ENCODE data around the gene CGRRF1. TPM values are rescaled to one million over a fixed set of nuclear protein-coding genes. Genes with fewer than 3 reads are reported as not detected.

Gene CGRRF1
- total RNA-seq, 5 donors from 2014 or later (not counting 1 experiment from before 2014, with no cell fraction given): 14.2 to 28.0 (median 14.9) TPM

DNA sequence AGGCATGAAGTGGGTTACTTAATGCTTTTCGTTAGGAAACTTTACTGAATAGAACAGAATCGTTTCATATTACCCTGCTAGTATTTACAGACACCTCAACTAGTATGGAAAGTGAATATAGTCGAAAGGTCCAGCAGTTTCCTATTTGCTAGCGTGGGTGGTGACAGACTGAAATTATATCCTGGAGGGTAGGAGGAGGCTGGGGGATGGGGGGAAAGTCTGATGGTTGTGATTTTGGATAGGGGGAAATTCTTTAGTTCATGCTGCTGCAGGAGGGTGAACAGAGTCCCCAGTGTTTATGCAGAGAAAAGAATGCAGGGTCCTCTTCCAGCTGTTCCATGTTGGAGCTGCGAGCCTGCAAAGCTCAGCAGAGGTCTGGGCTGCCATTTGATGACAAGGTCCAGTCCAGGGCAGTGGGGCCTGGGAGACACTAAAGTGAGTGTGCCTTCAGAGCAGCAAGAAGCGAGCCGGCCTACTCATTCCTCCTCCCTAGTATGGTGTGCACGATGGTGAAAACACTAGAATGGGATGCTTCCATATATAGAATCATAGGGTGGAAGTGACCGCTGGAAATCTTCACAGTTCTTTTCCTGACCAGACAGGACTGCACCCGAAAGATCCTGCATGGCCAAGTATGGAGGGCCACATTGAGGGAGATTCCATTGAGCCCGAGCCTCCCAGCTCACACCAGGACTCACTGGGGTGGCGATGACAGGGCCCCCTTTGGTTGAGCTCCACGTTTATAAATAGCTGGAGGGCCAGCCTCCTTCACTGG, 59.3 kb downstream of the CGRRF1 start:
- Histone ChIP-seq H3K27me3 (replicated peaks in 1 of 2; ENCODE audit: control insufficient read depth in 2 of 2, extremely low read depth in 1 of 2, insufficient read depth in 2 of 2, low read length in 1 of 2) (peaks cover 3 to 32% of the 10 kb centered on the region in 2 experiments), H3K4me1 (ENCODE audit: control insufficient read depth in 1 of 2, extremely low read depth in 1 of 2, insufficient read depth in 2 of 2, low read length in 2 of 2) (peaks cover 6 to 33% of the 10 kb centered on the region in 2 experiments), H3K4me3 (ENCODE audit: control insufficient read depth in 1 of 2, extremely low read depth in 1 of 2, low read length in 1 of 2) (no peak overlapping the region), H3K27ac (ENCODE audit: low read length) (no peak overlapping the region), H3K36me3 (ENCODE audit: control insufficient read depth in 2 of 2, extremely low read depth in 1 of 2, insufficient read depth in 1 of 2, low read length in 1 of 2) (no peaks in the 10 kb centered on the region), H3K9me3 (peaks cover 4% of the 10 kb centered on the region)
- H3K27me3 Mint-ChIP-seq: peaks cover 6 to 7% of the 10 kb centered on the region in 2 donors
- H3K36me3 Mint-ChIP-seq: peaks cover 14% of the 10 kb centered on the region
- WGBS (ENCODE audit: insufficient coverage): 75% methylated on average over 3 of the region's 13 CpGs
- POLR2A ChIA-PET: interaction anchor here (0.6 kb wide), 4 partner anchors 13 to 834 kb away, joined by 5 to 11 read pairs (median 8); no protein-coding TSS in a partner anchor
- H3K4me3 Mint-ChIP-seq: peak overlapping the region; percentile 73 to 97 (median 80)
- ATAC-seq (replicated peaks in 1 of 4) (no peak), DNase-seq (no peak)
- CTCF ChIA-PET: interaction anchor here (0.6 to 5.7 kb wide), 8 partner anchors 74 to 1743 kb away, joined by 3 to 64 read pairs (median 4); no protein-coding TSS in a partner anchor
- peaks cover 0 to 16% (median 12%) of the 10 kb centered on the region in 3 donors for H3K9me3 Mint-ChIP-seq
- H3K27ac Mint-ChIP-seq: no peak overlapping the region
- H3K4me1 Mint-ChIP-seq: peaks cover 13 to 20% (median 14%) of the 10 kb centered on the region in 3 donors

DNA sequence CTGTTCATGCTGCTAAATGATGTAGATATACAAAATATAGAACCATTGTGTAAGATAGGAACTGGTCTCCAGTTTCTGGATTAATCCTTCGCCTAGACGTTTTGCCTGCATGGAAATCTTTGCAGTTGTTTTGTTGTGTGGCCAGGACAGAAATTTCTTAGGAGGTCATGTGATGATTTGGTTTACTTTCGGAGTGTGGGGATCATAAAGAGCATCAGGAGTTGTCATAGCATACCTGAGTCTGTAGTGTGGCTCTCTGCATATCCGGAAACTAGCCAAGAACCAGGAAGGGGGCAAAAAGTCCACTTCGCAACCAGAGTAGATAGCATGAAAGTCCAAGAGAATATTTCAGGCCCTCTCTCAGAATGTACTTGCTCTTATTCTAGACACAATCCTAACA, 60.3 kb downstream of the CGRRF1 start:
- WGBS (ENCODE audit: insufficient coverage): 80% methylated on average over 3 of the region's 5 CpGs
- peaks cover 4% of the 10 kb centered on the region for H3K9me3 ChIP-seq
- Mint-ChIP-seq H3K27me3 (peaks cover 6 to 10% of the 10 kb centered on the region in 2 donors), H3K4me1 (peaks cover 5 to 11% (median 6%) of the 10 kb centered on the region in 3 donors), H3K27ac (no peak overlapping the region), H3K9me3 (peaks cover 0 to 16% (median 12%) of the 10 kb centered on the region in 3 donors), H3K36me3 (peaks cover 14% of the 10 kb centered on the region), H3K4me3 (no peak overlapping the region)
- CTCF ChIA-PET: no interaction called here
- DNase-seq (no peak), ATAC-seq (replicated peaks in 1 of 4) (no peak)
- no peak overlapping the region for H3K27ac ChIP-seq (ENCODE audit: low read length)
- peaks cover 3 to 32% of the 10 kb centered on the region in 2 experiments for H3K27me3 ChIP-seq (replicated peaks in 1 of 2; ENCODE audit: control insufficient read depth in 2 of 2, extremely low read depth in 1 of 2, insufficient read depth in 2 of 2, low read length in 1 of 2)
- H3K4me1 ChIP-seq (ENCODE audit: control insufficient read depth in 1 of 2, extremely low read depth in 1 of 2, insufficient read depth in 2 of 2, low read length in 2 of 2): peaks cover 6 to 26% of the 10 kb centered on the region in 2 experiments
- POLR2A ChIA-PET: no interaction called here
- no peaks in the 10 kb centered on the region for H3K36me3 ChIP-seq (ENCODE audit: control insufficient read depth in 2 of 2, extremely low read depth in 1 of 2, insufficient read depth in 1 of 2, low read length in 1 of 2)
- H3K4me3 ChIP-seq (ENCODE audit: control insufficient read depth in 1 of 2, extremely low read depth in 1 of 2, low read length in 1 of 2): no peak overlapping the region

GRCh38 chr14:54570631-54571415, 61.1 kb downstream of the CGRRF1 start:
- Histone ChIP-seq H3K36me3 (ENCODE audit: control insufficient read depth in 2 of 2, extremely low read depth in 1 of 2, insufficient read depth in 1 of 2, low read length in 1 of 2) (no peaks in the 10 kb centered on the region), H3K27me3 (replicated peaks in 1 of 2; ENCODE audit: control insufficient read depth in 2 of 2, extremely low read depth in 1 of 2, insufficient read depth in 2 of 2, low read length in 1 of 2) (peaks cover 3 to 26% of the 10 kb centered on the region in 2 experiments), H3K4me1 (ENCODE audit: control insufficient read depth in 1 of 2, extremely low read depth in 1 of 2, insufficient read depth in 2 of 2, low read length in 2 of 2) (peaks cover 6 to 20% of the 10 kb centered on the region in 2 experiments), H3K4me3 (ENCODE audit: control insufficient read depth in 1 of 2, extremely low read depth in 1 of 2, low read length in 1 of 2) (no peak overlapping the region), H3K27ac (ENCODE audit: low read length) (no peak overlapping the region), H3K9me3 (peaks cover 4% of the 10 kb centered on the region)
- no CpG with 5 or more reads among the region's 5 CpGs for WGBS (ENCODE audit: insufficient coverage)
- no peak overlapping the region for H3K27ac Mint-ChIP-seq
- POLR2A ChIA-PET: no interaction called here
- H3K27me3 Mint-ChIP-seq: peaks cover 6 to 10% of the 10 kb centered on the region in 2 donors
- no peak for ATAC-seq (replicated peaks in 1 of 4)
- H3K9me3 Mint-ChIP-seq: peaks cover 0 to 16% (median 12%) of the 10 kb centered on the region in 3 donors
- no peak for DNase-seq
- H3K4me1 Mint-ChIP-seq: peaks cover 5 to 11% (median 6%) of the 10 kb centered on the region in 3 donors
- no peak overlapping the region for H3K4me3 Mint-ChIP-seq
- CTCF ChIA-PET: interaction anchor here in 1 of 2 donors (0.5 to 0.7 kb wide), 2 partner anchors 48 to 203 kb away, joined by 3 read pairs; no protein-coding TSS in a partner anchor
- H3K36me3 Mint-ChIP-seq: peaks cover 14% of the 10 kb centered on the region

DNA sequence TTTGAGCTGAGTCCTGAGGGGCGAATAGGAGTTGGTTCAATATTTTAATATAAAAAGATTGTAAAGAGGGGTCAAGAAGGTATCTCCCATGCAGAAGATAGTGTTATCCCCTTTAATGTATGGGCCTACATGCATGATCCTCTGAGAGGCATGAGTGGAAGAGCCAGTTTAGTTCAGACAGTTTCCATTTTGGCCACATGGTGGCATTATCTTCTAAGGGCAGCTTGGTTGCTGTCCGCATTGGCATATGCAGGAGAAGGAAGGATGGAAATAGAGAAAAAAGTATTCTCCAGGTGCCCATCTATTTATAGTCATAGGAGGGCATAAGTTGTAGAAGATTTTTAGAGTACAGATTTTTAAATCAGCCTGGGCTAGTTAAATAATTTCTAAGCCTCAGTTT, 62.6 kb downstream of the CGRRF1 start:
- 100% methylated on average over 1 of the region's 2 CpGs for WGBS (ENCODE audit: insufficient coverage)
- Histone ChIP-seq H3K27ac (ENCODE audit: low read length) (no peak overlapping the region), H3K27me3 (replicated peaks in 1 of 2; ENCODE audit: control insufficient read depth in 2 of 2, extremely low read depth in 1 of 2, insufficient read depth in 2 of 2, low read length in 1 of 2) (peaks cover 3 to 19% of the 10 kb centered on the region in 2 experiments), H3K4me3 (ENCODE audit: control insufficient read depth in 1 of 2, extremely low read depth in 1 of 2, low read length in 1 of 2) (no peak overlapping the region), H3K36me3 (ENCODE audit: control insufficient read depth in 2 of 2, extremely low read depth in 1 of 2, insufficient read depth in 1 of 2, low read length in 1 of 2) (no peaks in the 10 kb centered on the region), H3K4me1 (ENCODE audit: control insufficient read depth in 1 of 2, extremely low read depth in 1 of 2, insufficient read depth in 2 of 2, low read length in 2 of 2) (peaks cover 4 to 11% of the 10 kb centered on the region in 2 experiments), H3K9me3 (peaks cover 4% of the 10 kb centered on the region)
- Mint-ChIP-seq H3K4me3 (no peak overlapping the region), H3K4me1 (peaks cover 3 to 10% (median 5%) of the 10 kb centered on the region in 3 donors), H3K36me3 (peaks cover 14% of the 10 kb centered on the region), H3K27ac (no peak overlapping the region), H3K9me3 (peaks cover 0 to 16% (median 12%) of the 10 kb centered on the region in 3 donors), H3K27me3 (peaks cover 8 to 18% of the 10 kb centered on the region in 2 donors)
- DNase-seq: peak in 1 of 35 experiments; percentile 27
- ATAC-seq (replicated peaks in 1 of 4): no peak
- CTCF ChIA-PET: interaction anchor here (0.5 to 3.1 kb wide), 2 partner anchors 8 to 9 kb away, joined by 7 to 10 read pairs; no protein-coding TSS in a partner anchor
- POLR2A ChIA-PET: no interaction called here

- H3K9me3 Mint-ChIP-seq: peaks cover 0 to 16% (median 12%) of the 10 kb centered on the region in 3 donors
- Histone ChIP-seq H3K36me3 (ENCODE audit: control insufficient read depth in 2 of 2, extremely low read depth in 1 of 2, insufficient read depth in 1 of 2, low read length in 1 of 2) (no peaks in the 10 kb centered on the region), H3K27me3 (replicated peaks in 1 of 2; ENCODE audit: control insufficient read depth in 2 of 2, extremely low read depth in 1 of 2, insufficient read depth in 2 of 2, low read length in 1 of 2) (peaks cover 0 to 4% of the 10 kb centered on the region in 2 experiments), H3K9me3 (peaks cover 4% of the 10 kb centered on the region), H3K4me1 (ENCODE audit: control insufficient read depth in 1 of 2, extremely low read depth in 1 of 2, insufficient read depth in 2 of 2, low read length in 2 of 2) (no peaks in the 10 kb centered on the region), H3K27ac (ENCODE audit: low read length) (no peak overlapping the region), H3K4me3 (ENCODE audit: control insufficient read depth in 1 of 2, extremely low read depth in 1 of 2, low read length in 1 of 2) (no peak overlapping the region)
- DNase-seq (no peak), ATAC-seq (replicated peaks in 1 of 4) (no peak)
- no peaks in the 10 kb centered on the region for H3K4me1 Mint-ChIP-seq
- WGBS (ENCODE audit: insufficient coverage): 100% methylated on average over 3 of the region's 6 CpGs
- POLR2A ChIA-PET: interaction anchor here in 1 of 2 donors (0.6 kb wide), 1 partner anchor 35 kb away, joined by 3 read pairs; no protein-coding TSS in a partner anchor
- peaks cover 14% of the 10 kb centered on the region for H3K36me3 Mint-ChIP-seq
- H3K4me3 Mint-ChIP-seq: no peak overlapping the region
- peaks cover 8 to 18% of the 10 kb centered on the region in 2 donors for H3K27me3 Mint-ChIP-seq
- CTCF ChIA-PET: interaction anchor here (1.9 to 3.1 kb wide), 2 partner anchors 10 to 116 kb away, joined by 5 to 10 read pairs; no protein-coding TSS in a partner anchor
- no peak overlapping the region for H3K27ac Mint-ChIP-seq
Observed at GRCh38 chr14:54574528-54574927, 64.8 kb downstream of the CGRRF1 start.

- POLR2A ChIA-PET: no interaction called here
- Mint-ChIP-seq H3K9me3 (peaks cover 0 to 9% (median 5%) of the 10 kb centered on the region in 3 donors), H3K4me1 (no peaks in the 10 kb centered on the region), H3K4me3 (no peak overlapping the region), H3K36me3 (peaks cover 8% of the 10 kb centered on the region), H3K27me3 (peaks cover 2 to 12% of the 10 kb centered on the region in 2 donors), H3K27ac (no peak overlapping the region)
- CTCF ChIA-PET: no interaction called here
- Histone ChIP-seq H3K4me1 (ENCODE audit: control insufficient read depth in 1 of 2, extremely low read depth in 1 of 2, insufficient read depth in 2 of 2, low read length in 2 of 2) (no peaks in the 10 kb centered on the region), H3K4me3 (ENCODE audit: control insufficient read depth in 1 of 2, extremely low read depth in 1 of 2, low read length in 1 of 2) (no peak overlapping the region), H3K27ac (ENCODE audit: low read length) (no peak overlapping the region), H3K36me3 (ENCODE audit: control insufficient read depth in 2 of 2, extremely low read depth in 1 of 2, insufficient read depth in 1 of 2, low read length in 1 of 2) (no peaks in the 10 kb centered on the region), H3K27me3 (replicated peaks in 1 of 2; ENCODE audit: control insufficient read depth in 2 of 2, extremely low read depth in 1 of 2, insufficient read depth in 2 of 2, low read length in 1 of 2) (peaks cover 0 to 4% of the 10 kb centered on the region in 2 experiments), H3K9me3 (peaks cover 3% of the 10 kb centered on the region)
- ATAC-seq (replicated peaks in 1 of 4): no peak
- WGBS (ENCODE audit: insufficient coverage): 88% methylated on average over 5 of the region's 6 CpGs
- no peak for DNase-seq
Observed at GRCh38 chr14:54577494-54577893, 67.8 kb downstream of the CGRRF1 start.
